K562 (cell line): Measurements from ENCODE around the gene EIF4E3. TPM values are rescaled to one million over a fixed set of nuclear protein-coding genes. Genes with fewer than 3 reads are reported as not detected.

ENCODE experiments used
- CEBPZ ChIP-seq: fragments of 150-350 bp; IDR thresholded peaks from 2 replicates; pipeline ENCODE4 v1.6.1; 2014; ENCODE audit warnings: low read depth, mild to moderate bottlenecking, low read length, borderline replicate concordance
- CHD2 ChIP-seq: IDR thresholded peaks from 2 replicates; pipeline ENCODE4 v1.6.1; 2011; ENCODE audit warnings: low read depth, low read length
- HNRNPL ChIP-seq: fragments of 200-400 bp; formaldehyde crosslinking; IDR thresholded peaks from 2 replicates; pipeline ENCODE4 v1.6.1; 2017; ENCODE audit warnings: low read depth, mild to moderate bottlenecking, low read length
- POLR2AphosphoS2 ChIP-seq: IDR thresholded peaks from 2 replicates; pipeline ENCODE4 v1.6.1; 2012; ENCODE audit warnings: low read length, improper control_type of control experiment
- ZBED1 ChIP-seq: IDR thresholded peaks from 2 replicates; pipeline ENCODE4 v1.6.1; 2014
- ZBTB26 ChIP-seq: fragments of 450-650 bp; formaldehyde crosslinking; IDR thresholded peaks from 2 replicates; pipeline ENCODE4 v1.4.0; 2022; ENCODE audit warnings: missing genetic modification characterization
- ZNF12 ChIP-seq: sonication (generic); formaldehyde crosslinking; IDR thresholded peaks from 2 replicates; pipeline ENCODE4 v1.4.0; 2020; ENCODE audit warnings: mild to moderate bottlenecking, missing genetic modification reagents
- ZNF239 ChIP-seq: fragments of 250-450 bp; sonication (Bioruptor Pico); IDR thresholded peaks from 2 replicates; pipeline ENCODE4 v1.4.0; 2020; ENCODE audit warnings: mild to moderate bottlenecking
- ZNF324 ChIP-seq: fragments of 250-450 bp; sonication (Bioruptor Pico); IDR thresholded peaks from 2 replicates; pipeline ENCODE4 v1.4.0; 2020; ENCODE audit warnings: mild to moderate bottlenecking
- ZNF408 ChIP-seq: fragments of 250-450 bp; sonication (Bioruptor Pico); IDR thresholded peaks from 2 replicates; pipeline ENCODE4 v1.4.0; 2020; ENCODE audit warnings: low read depth, mild to moderate bottlenecking, moderate library complexity
- ZNF449 ChIP-seq: fragments of 250-450 bp; sonication (Bioruptor Pico); IDR thresholded peaks from 2 replicates; pipeline ENCODE4 v1.8.0; 2022; ENCODE audit warnings: moderate library complexity, mild to moderate bottlenecking, inconsistent platforms
- polyA plus RNA-seq, 8 experiments: library from polyadenylated mRNA; depleted of rRNA in 4 of 8; stranded (reverse) in 5 of 8; unstranded in 3 of 8; fragments of >200 nt; fragmentation: Nextera tagmentation in 2 of 8; fragmentation: Illumina TruSeq in 1 of 8; extraction: Ambion mirVana in 2 of 8; extraction: Trizol in 1 of 8; gene quantifications; 2 replicates each; pipeline versions ENCODE4 v1.2.1 to v1.2.3, GENCODE V29; 2011 to 2014; ENCODE audit warnings: inconsistent platforms in 1 of 8, missing spikeins in 1 of 8
- total RNA-seq, 7 experiments: library from RNA; depleted of rRNA in 6 of 7; stranded (reverse); fragments of >200 nt in 6 of 7; fragmentation: Illumina TruSeq in 2 of 7; extraction: Trizol in 2 of 7; gene quantifications; 2 replicates each; pipeline versions ENCODE4 v1.2.1 to v1.2.3, GENCODE V29; 2011 to 2021; ENCODE audit warnings: low replicate concordance in 1 of 7
- TF ChIP-seq, protein P1 (sequence below): fragments of 250-450 bp; sonication (Bioruptor Pico); IDR thresholded peaks from 2 replicates; pipeline ENCODE4 v1.8.0; 2022; ENCODE audit warnings: inconsistent platforms, mild to moderate bottlenecking, moderate library complexity, borderline replicate concordance
- TF ChIP-seq, protein P2 (sequence below): sonication (generic); formaldehyde crosslinking; IDR thresholded peaks from 2 replicates; pipeline ENCODE4 v1.8.1; 2023; ENCODE audit warnings: mild to moderate bottlenecking, missing genetic modification reagents
- TF ChIP-seq, protein P3 (sequence below): sonication (generic); formaldehyde crosslinking; IDR thresholded peaks from 2 replicates; pipeline ENCODE4 v1.8.0; 2022; ENCODE audit warnings: missing genetic modification reagents, mild to moderate bottlenecking, moderate library complexity, borderline replicate concordance

EIF4E3 gene
- total and polyA plus RNA-seq, 9 of the 15 experiments (the other 6 are each of a cell fraction or from before 2014, with no cell fraction given) = 0.18 to 2.5 (median 1.1) TPM

DNA sequence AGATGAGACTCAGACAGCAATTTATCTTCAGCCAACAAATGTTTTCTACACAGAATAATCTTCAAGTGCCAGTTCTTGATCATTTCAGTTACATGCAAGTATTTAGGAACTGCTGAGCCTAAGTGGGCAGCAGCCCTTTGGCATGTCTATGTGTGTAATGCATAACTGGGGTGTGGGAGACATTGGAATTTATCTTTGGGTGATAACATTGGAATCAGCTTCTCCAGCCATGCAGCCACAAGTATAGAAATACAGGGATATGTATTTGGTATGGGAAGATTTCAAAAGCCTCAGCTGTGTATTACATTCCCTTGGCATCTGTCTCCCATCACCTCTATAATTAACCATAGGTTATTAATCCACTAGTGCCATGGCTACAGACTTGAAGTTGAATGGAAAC, 78.2 kb downstream of the EIF4E3 start (continued):
- TF ChIP-seq CEBPZ = no peak
- TF ChIP-seq ZBED1 = no peak
- TF ChIP-seq, protein P1, sequence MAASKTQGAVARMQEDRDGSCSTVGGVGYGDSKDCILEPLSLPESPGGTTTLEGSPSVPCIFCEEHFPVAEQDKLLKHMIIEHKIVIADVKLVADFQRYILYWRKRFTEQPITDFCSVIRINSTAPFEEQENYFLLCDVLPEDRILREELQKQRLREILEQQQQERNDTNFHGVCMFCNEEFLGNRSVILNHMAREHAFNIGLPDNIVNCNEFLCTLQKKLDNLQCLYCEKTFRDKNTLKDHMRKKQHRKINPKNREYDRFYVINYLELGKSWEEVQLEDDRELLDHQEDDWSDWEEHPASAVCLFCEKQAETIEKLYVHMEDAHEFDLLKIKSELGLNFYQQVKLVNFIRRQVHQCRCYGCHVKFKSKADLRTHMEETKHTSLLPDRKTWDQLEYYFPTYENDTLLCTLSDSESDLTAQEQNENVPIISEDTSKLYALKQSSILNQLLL (CRISPR knock-in tag) = no peak
- no peak for TF ChIP-seq CHD2
- TF ChIP-seq ZBTB26 (CRISPR knock-in tag) = no peak
- TF ChIP-seq HNRNPL = no peak
- TF ChIP-seq, protein P2, sequence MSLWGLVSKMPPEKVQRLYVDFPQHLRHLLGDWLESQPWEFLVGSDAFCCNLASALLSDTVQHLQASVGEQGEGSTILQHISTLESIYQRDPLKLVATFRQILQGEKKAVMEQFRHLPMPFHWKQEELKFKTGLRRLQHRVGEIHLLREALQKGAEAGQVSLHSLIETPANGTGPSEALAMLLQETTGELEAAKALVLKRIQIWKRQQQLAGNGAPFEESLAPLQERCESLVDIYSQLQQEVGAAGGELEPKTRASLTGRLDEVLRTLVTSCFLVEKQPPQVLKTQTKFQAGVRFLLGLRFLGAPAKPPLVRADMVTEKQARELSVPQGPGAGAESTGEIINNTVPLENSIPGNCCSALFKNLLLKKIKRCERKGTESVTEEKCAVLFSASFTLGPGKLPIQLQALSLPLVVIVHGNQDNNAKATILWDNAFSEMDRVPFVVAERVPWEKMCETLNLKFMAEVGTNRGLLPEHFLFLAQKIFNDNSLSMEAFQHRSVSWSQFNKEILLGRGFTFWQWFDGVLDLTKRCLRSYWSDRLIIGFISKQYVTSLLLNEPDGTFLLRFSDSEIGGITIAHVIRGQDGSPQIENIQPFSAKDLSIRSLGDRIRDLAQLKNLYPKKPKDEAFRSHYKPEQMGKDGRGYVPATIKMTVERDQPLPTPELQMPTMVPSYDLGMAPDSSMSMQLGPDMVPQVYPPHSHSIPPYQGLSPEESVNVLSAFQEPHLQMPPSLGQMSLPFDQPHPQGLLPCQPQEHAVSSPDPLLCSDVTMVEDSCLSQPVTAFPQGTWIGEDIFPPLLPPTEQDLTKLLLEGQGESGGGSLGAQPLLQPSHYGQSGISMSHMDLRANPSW (CRISPR knock-in tag) = no peak
- TF ChIP-seq ZNF239 (CRISPR knock-in tag) = no peak
- TF ChIP-seq ZNF408 (CRISPR knock-in tag) = no peak
- no peak for TF ChIP-seq ZNF449
- TF ChIP-seq, protein P3, sequence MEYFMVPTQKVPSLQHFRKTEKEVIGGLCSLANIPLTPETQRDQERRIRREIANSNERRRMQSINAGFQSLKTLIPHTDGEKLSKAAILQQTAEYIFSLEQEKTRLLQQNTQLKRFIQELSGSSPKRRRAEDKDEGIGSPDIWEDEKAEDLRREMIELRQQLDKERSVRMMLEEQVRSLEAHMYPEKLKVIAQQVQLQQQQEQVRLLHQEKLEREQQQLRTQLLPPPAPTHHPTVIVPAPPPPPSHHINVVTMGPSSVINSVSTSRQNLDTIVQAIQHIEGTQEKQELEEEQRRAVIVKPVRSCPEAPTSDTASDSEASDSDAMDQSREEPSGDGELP (CRISPR knock-in tag) = no peak
- no peak for TF ChIP-seq ZNF12 (CRISPR knock-in tag)
- no peak for TF ChIP-seq ZNF324
- no peak for TF ChIP-seq POLR2AphosphoS2
